MG63 (cell line): ENCODE results near the gene CAP1. TPM values are rescaled to one million over a fixed set of nuclear protein-coding genes. Genes with fewer than 3 reads are reported as not detected.
"Not testable (repeated sequence)": the region's sequence is repeated elsewhere in the genome, so short reads cannot be mapped to it uniquely, and the experiment has no call there.

Experiments used
- DNase-seq: peaks from one replicate; pipeline ENCODE4 v3.0.0-alpha.2; 2020
- H3K27me3 ChIP-seq: fragments of 250-450 bp; sonication (Bioruptor Pico); 2 replicates; pipeline ENCODE4 v1.5.1; 2020; ENCODE audit warnings: mild to moderate bottlenecking, moderate library complexity
- H3K36me3 ChIP-seq: fragments of 250-450 bp; sonication (Bioruptor Pico); 2 replicates; pipeline ENCODE4 v1.5.1; 2020; ENCODE audit warnings: mild to moderate bottlenecking, moderate library complexity
- H3K4me3 ChIP-seq: fragments of 250-450 bp; sonication (Bioruptor Pico); 2 replicates; pipeline ENCODE4 v1.5.1; 2020; ENCODE audit warnings: mild to moderate bottlenecking, moderate library complexity
- H3K9me3 ChIP-seq: fragments of 250-450 bp; sonication (Bioruptor Pico); 2 replicates; pipeline ENCODE4 v1.5.1; 2020; ENCODE audit warnings: mild to moderate bottlenecking, moderate library complexity
- total RNA-seq: library from RNA; depleted of rRNA; stranded (reverse); fragments of >200 nt; shearing (Covaris generic); gene quantifications from 2 replicates; pipeline ENCODE4 v1.2.3, GENCODE V29; 2014; ENCODE audit warnings: low replicate concordance

CAP1 gene
- total RNA-seq, 1 experiment from 2014 or later: 175 TPM

DNA sequence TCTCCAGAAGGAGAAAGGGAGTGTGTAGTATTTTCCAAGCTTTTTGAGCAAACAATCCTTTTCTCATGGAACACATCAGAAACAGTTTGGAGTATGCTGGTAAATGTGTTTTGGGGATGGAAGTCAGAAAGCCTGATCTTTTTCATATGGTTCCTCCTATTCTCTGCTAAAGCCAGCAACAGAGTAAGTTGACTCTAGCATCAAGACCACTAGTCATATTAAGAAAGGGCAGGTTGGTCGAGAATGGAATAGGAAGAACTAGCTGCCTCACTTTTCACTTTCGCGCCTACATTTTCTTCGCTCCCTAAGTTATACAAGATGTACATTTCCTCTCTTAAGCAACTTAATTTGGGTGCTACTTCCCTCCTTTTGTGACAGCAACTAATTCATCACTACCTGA is 32.5 kb downstream of the CAP1 start:
- Histone ChIP-seq H3K4me3 (no peak overlapping the region), H3K9me3 (no peaks in the 10 kb centered on the region), H3K36me3 (peaks cover 69% of the 10 kb centered on the region), H3K27me3 (no peaks in the 10 kb centered on the region)
- DNase-seq: no peak

DNA sequence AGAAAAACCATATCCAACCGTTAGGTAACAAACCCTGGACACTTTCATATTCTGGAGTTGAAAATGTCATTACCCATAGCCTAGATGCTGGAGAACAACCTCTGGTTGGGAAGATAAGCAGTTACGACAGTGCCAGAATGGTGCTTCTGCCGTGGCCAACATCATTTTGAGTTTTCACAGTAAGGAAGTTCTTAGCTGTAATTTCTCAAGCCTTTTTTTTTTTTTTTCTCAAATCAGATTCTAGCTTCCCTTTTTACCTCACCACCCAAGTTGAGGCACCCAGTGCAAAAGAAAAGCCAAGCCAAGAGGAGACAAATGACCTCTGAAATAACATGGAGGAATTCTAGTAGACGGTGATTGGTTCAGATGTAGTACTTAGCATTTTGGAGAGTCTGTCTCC is 34.7 kb downstream of the CAP1 start:
- Histone ChIP-seq H3K4me3 (no peak overlapping the region), H3K27me3 (no peaks in the 10 kb centered on the region), H3K36me3 (peaks cover 52% of the 10 kb centered on the region), H3K9me3 (no peaks in the 10 kb centered on the region)
- DNase-seq: no peak

DNA sequence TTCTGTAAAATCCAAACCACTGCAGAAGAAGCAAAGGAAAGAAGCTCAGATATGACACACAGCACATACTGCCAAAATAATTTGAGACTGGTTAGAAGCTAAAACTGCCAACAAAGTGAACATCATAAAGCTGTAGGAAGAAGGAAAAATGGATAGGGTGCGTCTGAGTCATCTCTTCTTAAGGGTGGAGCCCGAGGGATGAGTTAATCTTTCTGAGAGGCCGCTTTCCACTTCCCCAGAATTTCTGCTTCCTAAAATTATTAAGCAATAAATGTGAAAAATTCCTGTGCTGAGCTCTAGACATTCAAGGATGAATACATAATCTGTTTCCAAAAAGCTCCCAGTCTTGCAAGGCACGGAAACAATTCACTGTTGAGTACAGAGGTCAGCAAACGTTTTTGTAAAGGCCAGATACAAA is 36.4 kb downstream of the CAP1 start:
- H3K27me3 ChIP-seq: no peaks in the 10 kb centered on the region
- H3K36me3 ChIP-seq: peaks cover 36% of the 10 kb centered on the region
- no peak overlapping the region for H3K4me3 ChIP-seq
- DNase-seq: peak; percentile 65
- H3K9me3 ChIP-seq: no peaks in the 10 kb centered on the region

DNA sequence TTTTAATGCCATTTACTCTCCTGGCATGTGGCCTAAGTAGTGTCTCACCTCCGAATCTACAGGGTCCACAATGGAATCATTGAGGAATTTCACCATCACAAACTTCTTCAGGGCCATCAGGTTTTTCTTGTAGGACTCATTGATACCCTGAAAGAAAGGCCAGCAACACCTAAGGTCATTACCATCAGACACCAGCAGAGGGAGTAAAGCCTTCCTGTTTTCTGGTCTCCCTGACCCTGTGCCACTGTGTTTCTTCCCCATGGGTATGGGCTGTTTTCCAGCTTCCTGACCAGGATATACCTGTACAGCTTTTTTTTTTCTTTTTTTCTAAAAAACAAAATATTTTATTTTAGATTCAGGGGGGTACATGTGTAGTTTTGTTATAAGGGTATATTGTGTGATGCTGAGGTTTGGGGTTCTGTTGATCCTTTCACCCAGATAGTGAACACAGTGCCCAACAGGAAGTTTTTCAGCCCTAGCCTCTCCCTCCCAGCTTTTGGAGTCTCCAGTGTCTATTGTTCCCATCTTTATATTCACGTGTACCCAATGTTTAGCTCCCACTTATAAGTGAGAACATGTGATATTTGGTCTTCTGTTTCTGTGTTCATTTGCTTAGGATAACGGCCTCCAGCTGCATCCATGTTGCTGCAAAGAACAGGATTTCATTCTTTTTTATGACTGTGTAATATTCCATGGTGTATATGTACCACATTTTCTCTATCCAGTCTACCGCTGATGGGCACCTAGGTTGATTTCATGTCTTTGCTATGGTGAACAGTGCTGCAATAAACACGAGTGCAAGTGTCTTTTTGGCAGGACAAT is 38.2 kb downstream of the CAP1 start:
- Histone ChIP-seq H3K36me3 (peaks cover 24% of the 10 kb centered on the region), H3K9me3 (no peaks in the 10 kb centered on the region), H3K27me3 (no peaks in the 10 kb centered on the region), H3K4me3 (no peak overlapping the region)
- DNase-seq: peak; percentile 35

DNA sequence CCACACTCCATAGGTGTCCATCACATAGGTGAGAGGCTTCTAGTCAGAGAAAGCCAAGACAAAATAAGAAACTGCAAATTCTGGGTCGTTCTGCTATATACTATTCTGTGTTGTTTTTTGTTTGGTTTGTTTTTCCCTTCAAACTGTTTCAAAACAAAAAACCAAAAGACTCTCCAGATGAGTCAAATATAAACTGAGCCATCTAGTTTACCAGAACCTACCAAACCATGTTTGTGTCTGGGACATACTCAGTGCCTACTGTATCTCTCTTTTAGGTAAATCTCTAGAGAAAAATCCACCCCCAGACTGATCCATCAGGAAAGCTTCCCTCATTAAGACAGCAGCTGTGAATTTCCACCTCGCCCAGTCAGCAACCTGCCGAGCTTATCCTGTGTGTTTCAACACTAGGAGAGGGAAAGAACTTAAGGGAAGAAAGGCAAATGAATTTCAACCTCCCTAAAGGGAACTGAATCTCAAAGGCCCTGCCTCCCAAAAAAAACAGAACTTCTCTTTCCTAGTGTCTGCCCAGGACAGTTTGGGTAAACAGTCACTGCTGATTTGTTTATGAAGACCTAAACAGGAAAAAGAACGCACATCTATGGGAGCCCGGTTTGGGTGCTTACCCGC is 39.4 kb downstream of the CAP1 start:
- H3K36me3 ChIP-seq: peaks cover 21% of the 10 kb centered on the region

DNA sequence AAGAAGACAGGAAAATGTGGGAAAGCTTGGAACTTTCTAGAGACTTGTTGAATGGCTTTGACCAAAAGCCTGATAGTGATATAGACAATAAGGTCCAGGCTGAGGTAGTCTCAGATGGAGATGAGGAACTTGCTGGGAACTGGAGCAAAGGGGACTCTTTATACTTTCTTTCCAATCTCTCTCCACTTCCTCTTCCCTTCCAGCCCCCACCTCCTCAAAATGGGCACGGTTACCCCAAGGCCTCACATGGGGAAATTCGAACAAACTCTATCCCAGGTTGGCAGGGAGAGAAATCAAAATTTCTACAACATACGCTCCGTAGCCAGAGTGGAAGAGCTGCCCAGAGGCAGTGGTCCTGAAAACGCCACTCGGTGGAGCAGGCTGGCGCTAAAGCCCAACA is 41.3 kb downstream of the CAP1 start:
- Histone ChIP-seq H3K27me3 (no peaks in the 10 kb centered on the region), H3K9me3 (no peaks in the 10 kb centered on the region), H3K36me3 (peaks cover 18% of the 10 kb centered on the region), H3K4me3 (no peak overlapping the region)
- DNase-seq: no peak

More for the DNA sequence above, 39.4 kb downstream of the CAP1 start:
- no peaks in the 10 kb centered on the region for H3K27me3 ChIP-seq
- H3K9me3 ChIP-seq: no peaks in the 10 kb centered on the region
- no peak overlapping the region for H3K4me3 ChIP-seq
- DNase-seq: no peak

DNA sequence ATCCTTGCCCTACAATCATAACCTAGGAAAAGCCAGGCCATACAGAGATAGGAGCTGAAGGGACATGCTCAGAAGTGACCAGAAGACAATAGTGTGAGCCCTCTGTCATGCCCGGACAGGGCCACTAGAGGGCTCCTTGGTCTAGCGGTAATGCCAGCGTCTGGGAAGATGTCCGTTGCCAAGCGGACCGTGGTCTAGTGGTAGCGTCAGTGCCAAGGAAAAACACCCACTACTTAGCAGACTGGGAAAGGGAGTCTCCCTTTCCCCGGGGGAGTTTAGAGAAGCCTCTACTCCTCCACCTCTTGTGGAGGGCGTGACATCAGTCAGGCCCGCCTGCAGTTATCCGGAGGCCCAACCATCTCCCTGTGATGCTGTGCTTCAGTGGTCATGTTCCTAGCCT is 44.2 kb downstream of the CAP1 start:
- H3K36me3 ChIP-seq: peaks cover 18% of the 10 kb centered on the region
- H3K9me3 ChIP-seq, H3K4me3 ChIP-seq, H3K27me3 ChIP-seq: not testable (repeated sequence)
- DNase-seq: peak; percentile 73

DNA sequence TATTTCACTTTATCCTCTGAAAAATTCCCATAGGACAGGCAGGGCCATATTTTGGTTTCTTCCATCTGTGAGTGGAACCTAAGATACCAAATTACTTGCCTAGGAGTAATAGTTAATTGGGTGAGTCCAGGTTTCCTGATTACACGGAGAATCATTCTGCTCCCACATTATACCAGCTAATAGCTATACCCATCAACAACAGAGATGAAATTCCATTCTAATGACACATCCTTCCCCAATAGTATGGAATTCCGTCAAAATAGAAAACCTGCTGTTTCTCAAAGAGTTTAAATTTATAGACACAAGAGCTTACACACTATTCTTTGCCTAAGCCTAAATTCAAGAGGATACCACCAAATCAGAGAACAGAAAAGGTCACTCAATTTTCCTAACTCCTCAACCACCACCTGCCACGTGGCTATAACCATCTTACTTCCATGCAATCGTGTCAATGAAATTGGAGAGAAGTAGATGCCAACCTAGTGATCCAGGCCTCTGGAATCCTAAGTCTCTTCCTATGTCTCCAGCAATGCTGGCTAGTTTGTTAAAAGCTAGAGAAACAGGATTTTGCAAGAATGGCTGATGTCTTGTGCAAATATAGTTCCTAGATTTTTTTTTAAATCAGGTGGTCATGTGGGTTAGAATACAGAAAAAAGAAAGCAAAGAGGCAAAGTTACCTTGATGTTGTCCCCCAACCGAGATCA is 50.3 kb downstream of the CAP1 start:
- Histone ChIP-seq H3K36me3 (peaks cover 21% of the 10 kb centered on the region), H3K27me3 (no peaks in the 10 kb centered on the region), H3K4me3 (no peak overlapping the region), H3K9me3 (no peaks in the 10 kb centered on the region)
- DNase-seq: no peak

DNA sequence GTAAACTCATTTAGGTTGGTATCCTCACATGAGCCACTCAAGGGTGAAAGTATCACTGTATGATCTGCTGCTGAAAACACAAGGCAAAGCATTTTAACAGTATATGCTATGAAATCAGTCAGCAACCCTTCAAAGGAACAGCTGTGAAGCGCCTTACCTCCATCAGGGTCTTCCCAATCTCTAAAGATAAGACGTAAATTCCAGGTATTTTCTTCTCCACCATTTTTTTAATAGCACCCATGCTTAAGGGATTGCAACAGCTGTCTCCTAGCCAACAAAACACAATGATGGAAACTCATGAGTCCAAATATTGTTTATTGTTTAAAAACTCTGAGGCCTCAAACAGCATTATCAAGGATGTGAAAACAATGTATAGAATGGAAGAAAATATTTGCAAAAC is 51.7 kb downstream of the CAP1 start:
- Histone ChIP-seq H3K27me3 (no peaks in the 10 kb centered on the region), H3K36me3 (peaks cover 21% of the 10 kb centered on the region), H3K9me3 (no peaks in the 10 kb centered on the region), H3K4me3 (no peak overlapping the region)
- DNase-seq: no peak

DNA sequence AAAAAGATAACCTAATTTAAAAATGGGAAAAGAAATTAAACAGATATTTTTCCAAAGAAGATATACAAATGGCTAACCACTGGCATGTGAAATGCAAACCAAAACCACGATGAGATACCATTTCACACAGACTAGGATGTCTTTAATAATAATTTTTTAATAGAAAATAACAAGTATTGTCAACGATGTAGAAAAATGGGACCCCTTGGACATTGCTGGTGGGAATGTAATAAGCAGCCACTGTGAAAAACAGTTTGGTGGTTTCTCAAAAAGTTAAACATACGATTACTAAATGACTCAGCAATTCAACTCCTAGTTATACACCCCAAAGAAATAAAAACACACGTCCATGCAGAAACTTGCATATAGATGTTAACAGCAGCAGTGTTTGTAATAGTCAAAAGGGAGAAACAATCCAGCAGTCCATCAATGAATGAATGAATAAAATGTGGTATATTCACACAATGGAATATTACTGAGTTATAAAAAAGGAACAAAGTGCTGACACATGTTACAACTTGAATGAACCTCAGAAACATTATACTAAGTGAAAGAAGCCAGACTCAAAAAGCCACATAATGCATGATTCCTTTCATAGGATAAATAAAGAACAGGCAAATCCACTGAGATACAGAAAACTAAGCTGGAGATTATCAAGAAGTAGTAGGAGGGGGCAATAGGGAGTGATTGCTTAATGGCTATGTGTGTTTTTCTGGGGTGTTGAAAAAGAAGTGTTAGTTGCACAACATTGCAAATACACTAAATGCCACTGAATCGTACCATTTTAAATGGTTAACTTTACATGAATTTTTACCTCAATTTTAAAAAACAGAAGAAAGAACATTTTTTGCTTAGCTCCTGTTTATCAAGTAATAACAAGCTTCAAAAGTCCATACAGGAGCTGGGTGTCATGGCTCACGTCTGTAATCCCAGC is 52.4 kb downstream of the CAP1 start:
- Histone ChIP-seq H3K9me3 (no peaks in the 10 kb centered on the region), H3K27me3 (no peaks in the 10 kb centered on the region), H3K4me3 (no peak overlapping the region), H3K36me3 (peaks cover 21% of the 10 kb centered on the region)
- no peak for DNase-seq

DNA sequence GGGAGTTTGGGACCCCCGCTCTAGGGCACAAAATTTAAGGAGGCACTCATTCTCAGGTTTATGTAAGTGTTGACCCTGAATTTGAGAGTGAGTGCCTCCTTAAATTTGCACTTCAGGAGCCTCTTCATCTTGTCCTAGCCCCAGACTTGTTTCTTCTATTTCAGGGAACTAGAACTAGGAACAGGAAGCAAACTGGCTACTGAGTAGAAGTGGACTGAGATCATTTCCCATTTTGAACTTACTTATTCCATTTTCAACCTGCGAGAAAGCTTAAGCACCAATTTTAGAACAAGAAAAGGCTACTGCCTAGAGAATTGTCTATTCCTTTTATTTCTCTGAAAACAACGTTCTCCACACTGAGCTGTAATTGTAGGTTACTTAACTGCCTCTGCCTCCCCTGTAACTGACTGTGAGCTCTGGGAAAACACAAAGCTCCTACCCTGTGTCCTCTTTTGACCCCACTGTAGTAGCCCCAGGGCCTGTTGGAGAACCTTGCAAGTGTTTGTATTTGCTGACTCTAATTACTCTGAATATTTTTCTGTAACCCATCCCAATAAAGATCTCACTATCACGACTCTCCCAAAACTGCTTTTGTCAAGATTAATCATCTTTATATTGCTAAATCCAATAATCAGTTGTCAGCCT is 54.1 kb downstream of the CAP1 start:
- DNase-seq: no peak
- H3K9me3 ChIP-seq: no peaks in the 10 kb centered on the region
- H3K4me3 ChIP-seq: no peak overlapping the region
- H3K27me3 ChIP-seq: no peaks in the 10 kb centered on the region
- peaks cover 12% of the 10 kb centered on the region for H3K36me3 ChIP-seq

DNA sequence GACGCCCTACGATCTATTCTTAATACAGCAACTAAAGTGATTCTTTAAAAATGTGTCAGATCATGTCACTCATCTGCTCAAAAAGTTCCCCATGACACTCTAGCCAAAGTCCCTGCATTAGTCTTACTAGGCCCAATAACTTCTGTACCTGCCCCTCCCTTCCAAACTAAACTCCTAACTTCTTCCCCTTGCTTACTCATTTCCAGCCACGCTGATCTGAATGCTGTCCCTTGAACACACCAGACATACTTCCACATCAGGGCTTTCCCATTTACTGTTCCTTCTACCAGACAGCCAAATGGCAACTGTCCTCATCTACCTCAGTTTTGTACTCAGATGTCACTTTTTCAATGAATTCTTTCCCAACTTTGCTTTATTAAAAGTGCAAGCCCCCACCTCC is 55.3 kb downstream of the CAP1 start:
- DNase-seq: no peak
- no peak overlapping the region for H3K4me3 ChIP-seq
- peaks cover 1% of the 10 kb centered on the region for H3K36me3 ChIP-seq
- H3K27me3 ChIP-seq: no peaks in the 10 kb centered on the region
- no peaks in the 10 kb centered on the region for H3K9me3 ChIP-seq

DNA sequence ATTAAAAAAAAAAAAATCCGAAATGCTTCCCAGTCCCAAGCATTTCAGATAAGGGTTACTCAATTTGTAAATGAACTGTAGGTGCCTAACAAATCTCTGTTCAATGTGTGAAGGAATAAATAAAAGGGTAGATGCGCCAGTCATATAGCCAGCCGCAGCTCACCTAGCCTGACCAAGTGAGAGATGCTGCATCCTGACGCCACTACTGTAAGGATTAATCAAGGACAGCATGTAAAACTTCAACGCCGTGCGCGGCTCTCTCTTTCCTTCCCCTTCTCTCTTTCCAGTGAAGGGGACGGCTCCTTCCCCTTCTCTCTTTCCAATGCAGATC is 56.1 kb downstream of the CAP1 start:
- Histone ChIP-seq H3K4me3 (peak overlapping the region; percentile 92), H3K9me3 (no peaks in the 10 kb centered on the region), H3K27me3 (no peaks in the 10 kb centered on the region), H3K36me3 (no peaks in the 10 kb centered on the region; the same call in 1 of the 2 replicates)
- DNase-seq: no peak

DNA sequence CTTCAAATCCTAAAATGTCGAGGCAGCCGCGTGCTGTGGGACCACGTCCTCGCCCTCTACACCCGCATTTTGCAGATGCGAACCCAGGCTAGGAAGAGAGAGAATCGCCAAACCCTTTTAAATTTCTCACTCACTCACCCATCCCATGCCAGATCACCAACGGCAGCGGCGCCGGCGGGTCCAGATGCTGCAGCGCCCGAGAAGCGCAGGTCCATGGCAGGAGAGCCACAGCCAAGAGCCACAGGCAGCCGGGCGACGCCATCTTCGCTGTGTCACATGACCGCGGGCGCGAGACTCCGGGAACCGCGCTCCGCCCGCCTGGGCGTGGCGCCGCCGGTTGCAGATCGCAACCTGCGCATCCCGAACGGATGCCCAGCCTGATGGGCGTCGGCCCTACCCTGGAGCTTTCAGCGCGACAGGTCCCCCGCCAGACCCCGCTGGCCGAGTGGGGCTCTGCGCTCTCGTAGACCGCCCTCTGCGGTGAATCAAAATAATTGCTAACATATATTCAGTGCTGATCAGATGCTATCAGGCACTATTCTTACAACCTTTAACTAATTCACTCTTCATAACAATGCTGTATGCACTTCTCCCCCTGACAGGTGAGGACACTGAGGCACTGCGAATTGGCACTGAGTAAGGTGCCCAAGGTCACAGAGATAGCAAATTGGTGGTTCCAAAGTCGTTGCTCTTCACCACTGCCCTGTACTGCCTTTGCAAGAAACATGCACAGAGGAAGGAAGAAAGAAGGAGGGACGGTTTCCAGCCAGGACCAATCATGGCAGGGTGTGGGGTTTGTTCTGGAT is 56.7 kb downstream of the CAP1 start, which contains the start of gene PPT1:
TSS of gene PPT1 (minus strand) at position 276 of the 806 bp plus-strand sequence. CDS start at position 262, 14 bp downstream.
- Histone ChIP-seq H3K9me3 (no peaks in the 10 kb centered on the region), H3K36me3 (no peaks in the 10 kb centered on the region; the same call in 1 of the 2 replicates), H3K27me3 (no peaks in the 10 kb centered on the region), H3K4me3 (peak within 1 kb of the TSS; percentile 92)
- DNase-seq: peak; percentile 79

DNA sequence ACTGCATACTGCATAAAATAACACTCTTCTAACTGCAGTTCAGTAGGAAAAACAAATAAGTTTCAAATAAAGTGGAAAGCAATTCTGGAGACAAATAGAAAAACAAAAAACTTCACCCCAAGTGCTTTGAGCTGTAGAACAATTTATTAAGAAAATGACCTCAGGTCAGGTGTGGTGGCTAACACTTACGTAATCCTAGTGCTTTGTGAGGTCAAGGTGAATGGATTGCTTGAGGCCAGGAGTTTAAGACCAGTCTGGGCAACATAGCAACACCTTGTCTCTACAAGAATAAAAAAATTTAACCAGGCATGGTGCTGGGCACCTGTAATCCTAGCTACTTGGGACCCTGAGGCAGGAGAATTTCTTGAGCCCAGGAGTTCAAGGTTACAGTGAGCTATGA is 61.5 kb downstream of the CAP1 start:
- H3K36me3 ChIP-seq: no peaks in the 10 kb centered on the region
- no peak for DNase-seq
- H3K27me3 ChIP-seq: 0 out of 2 replicates have a peak, but pooled peaks cover 2% of the 10 kb centered on the region
- peaks cover 9% of the 10 kb centered on the region for H3K9me3 ChIP-seq
- H3K4me3 ChIP-seq: no peak overlapping the region
